Smooth muscle cell (in vitro differentiated cells): ENCODE data around the gene WDR82. TPM values are rescaled to one million over a fixed set of nuclear protein-coding genes. Genes with fewer than 3 reads are reported as not detected.

Experiments used
- DNase-seq: peaks from one replicate; lab custom pipeline; 2025; ENCODE audit not compliant: unreplicated experiment; lab: John Stamatoyannopoulos, UW
- H2AFZ ChIP-seq: fragments of 200-600 bp; sonication (generic); 2 replicates; pipeline ENCODE4 v1.6.0; 2016; ENCODE audit warnings: antibody characterized with exemption, low read depth, mild to moderate bottlenecking
- H3F3A ChIP-seq: fragments of 200-600 bp; sonication (generic); 2 replicates; pipeline ENCODE4 v1.6.0; 2017; ENCODE audit warnings: antibody characterized with exemption, low read depth
- H3K27ac ChIP-seq: fragments of 200-600 bp; sonication (generic); 2 replicates; pipeline ENCODE4 v1.5.1; 2016; ENCODE audit warnings: low read depth, mild to moderate bottlenecking
- H3K27me3 ChIP-seq: fragments of 200-600 bp; sonication (generic); 2 replicates; pipeline ENCODE4 v1.6.1; 2016; ENCODE audit warnings: low read depth, mild to moderate bottlenecking
- H3K36me3 ChIP-seq: fragments of 200-600 bp; sonication (generic); 2 replicates; pipeline ENCODE4 v1.5.1; 2016; ENCODE audit warnings: low read depth
- H3K4me1 ChIP-seq: fragments of 200-600 bp; sonication (generic); 2 replicates; pipeline ENCODE4 v1.5.1; 2016; ENCODE audit warnings: low read depth
- H3K4me2 ChIP-seq: fragments of 200-600 bp; sonication (generic); 2 replicates; pipeline ENCODE4 v1.6.0; 2016; ENCODE audit warnings: mild to moderate bottlenecking
- H3K4me3 ChIP-seq: fragments of 200-600 bp; sonication (generic); 2 replicates; pipeline ENCODE4 v1.5.1; 2016; ENCODE audit warnings: mild to moderate bottlenecking
- H3K79me2 ChIP-seq: fragments of 200-600 bp; sonication (generic); 2 replicates; pipeline ENCODE4 v1.6.0; 2016; ENCODE audit warnings: low read depth, mild to moderate bottlenecking
- H3K9ac ChIP-seq: fragments of 200-600 bp; sonication (generic); 2 replicates; pipeline ENCODE4 v1.6.0; 2016; ENCODE audit warnings: low read depth
- H3K9me3 ChIP-seq: fragments of 200-600 bp; sonication (generic); replicated peaks from 2 replicates; pipeline ENCODE4 v1.5.1; 2016; ENCODE audit warnings: low read depth
- H4K20me1 ChIP-seq: fragments of 200-600 bp; sonication (generic); 2 replicates; pipeline ENCODE4 v1.6.0; 2016; ENCODE audit warnings: low read depth
- WGBS: methylation state at CpG from one replicate; pipeline ENCODE4 v1.1.7; 2016; ENCODE audit warnings: low lambda C conversion rate; 5-methylcytosine and 5-hydroxymethylcytosine counted together
- polyA plus RNA-seq: library from polyadenylated mRNA; unstranded; fragments of >200 nt; fragmentation: Nextera tagmentation; extraction: Ambion mirVana; gene quantifications from 2 replicates; pipeline ENCODE4 v1.2.1, GENCODE V29; 2016
- total RNA-seq: library from RNA; depleted of rRNA; stranded (reverse); fragments of >200 nt; gene quantifications from 2 replicates; pipeline ENCODE4 v1.2.3, GENCODE V29; 2014
- TF ChIP-seq, protein P1 (sequence below): fragments of 200-600 bp; sonication (generic); IDR thresholded peaks from 2 replicates; pipeline ENCODE4 v1.5.1; 2017; ENCODE audit warnings: borderline replicate concordance, mild to moderate bottlenecking, antibody characterized with exemption; ENCODE audit not compliant: insufficient read depth, poor library complexity, severe bottlenecking

The WDR82 gene
- total and polyA plus RNA-seq, 2 experiments from 2014 or later: 26.1 to 48.3 TPM

GRCh38 chr3:52310861-52311575 lies 32.6 kb upstream of the WDR82 start:
- Histone ChIP-seq H3K9ac (no peak overlapping the region), H3K4me2 (no peak overlapping the region), H2AFZ (no peak overlapping the region), H3K4me3 (no peak overlapping the region), H3K79me2 (no peaks in the 10 kb centered on the region), H4K20me1 (no peaks in the 10 kb centered on the region), H3F3A (no peaks in the 10 kb centered on the region), H3K27ac (no peak overlapping the region), H3K27me3 (no peaks in the 10 kb centered on the region), H3K4me1 (peaks cover 12% of the 10 kb centered on the region), H3K36me3 (no peaks in the 10 kb centered on the region), H3K9me3 (no peaks in the 10 kb centered on the region)
- 94% methylated on average over 9 of the region's 9 CpGs for WGBS
- DNase-seq: no peak
- TF ChIP-seq, protein P1, sequence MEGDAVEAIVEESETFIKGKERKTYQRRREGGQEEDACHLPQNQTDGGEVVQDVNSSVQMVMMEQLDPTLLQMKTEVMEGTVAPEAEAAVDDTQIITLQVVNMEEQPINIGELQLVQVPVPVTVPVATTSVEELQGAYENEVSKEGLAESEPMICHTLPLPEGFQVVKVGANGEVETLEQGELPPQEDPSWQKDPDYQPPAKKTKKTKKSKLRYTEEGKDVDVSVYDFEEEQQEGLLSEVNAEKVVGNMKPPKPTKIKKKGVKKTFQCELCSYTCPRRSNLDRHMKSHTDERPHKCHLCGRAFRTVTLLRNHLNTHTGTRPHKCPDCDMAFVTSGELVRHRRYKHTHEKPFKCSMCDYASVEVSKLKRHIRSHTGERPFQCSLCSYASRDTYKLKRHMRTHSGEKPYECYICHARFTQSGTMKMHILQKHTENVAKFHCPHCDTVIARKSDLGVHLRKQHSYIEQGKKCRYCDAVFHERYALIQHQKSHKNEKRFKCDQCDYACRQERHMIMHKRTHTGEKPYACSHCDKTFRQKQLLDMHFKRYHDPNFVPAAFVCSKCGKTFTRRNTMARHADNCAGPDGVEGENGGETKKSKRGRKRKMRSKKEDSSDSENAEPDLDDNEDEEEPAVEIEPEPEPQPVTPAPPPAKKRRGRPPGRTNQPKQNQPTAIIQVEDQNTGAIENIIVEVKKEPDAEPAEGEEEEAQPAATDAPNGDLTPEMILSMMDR: no peak

DNA sequence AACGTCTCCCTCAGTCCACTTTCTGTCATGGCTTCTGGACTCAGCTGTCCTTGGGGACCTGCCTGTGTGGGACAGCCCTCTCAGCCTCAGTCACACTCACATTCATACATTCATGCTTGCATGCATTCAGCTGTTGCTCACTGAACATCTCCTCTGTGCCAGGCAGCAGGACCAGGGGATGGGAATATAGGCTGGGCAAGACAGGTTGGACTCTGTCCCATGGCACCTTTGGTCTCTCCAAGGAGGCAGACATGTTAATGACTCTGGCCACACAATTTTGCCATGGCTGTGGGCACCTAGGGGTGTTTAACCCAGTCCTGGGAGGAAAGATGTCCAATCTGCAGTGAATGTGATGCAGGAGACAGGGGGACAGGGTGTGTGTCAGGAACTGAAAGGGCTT lies 29.9 kb upstream of the WDR82 start:
- TF ChIP-seq, protein P1: no peak
- Histone ChIP-seq H3K4me1 (peaks cover 12% of the 10 kb centered on the region), H2AFZ (no peak overlapping the region), H3K36me3 (no peaks in the 10 kb centered on the region), H3K4me3 (no peak overlapping the region), H3K9ac (no peak overlapping the region), H3K79me2 (no peaks in the 10 kb centered on the region), H3F3A (no peaks in the 10 kb centered on the region), H4K20me1 (no peaks in the 10 kb centered on the region), H3K27me3 (no peaks in the 10 kb centered on the region), H3K9me3 (no peaks in the 10 kb centered on the region), H3K4me2 (no peak overlapping the region), H3K27ac (no peak overlapping the region)
- WGBS: 80% methylated on average over 1 of the region's 1 CpG
- no peak for DNase-seq

DNA sequence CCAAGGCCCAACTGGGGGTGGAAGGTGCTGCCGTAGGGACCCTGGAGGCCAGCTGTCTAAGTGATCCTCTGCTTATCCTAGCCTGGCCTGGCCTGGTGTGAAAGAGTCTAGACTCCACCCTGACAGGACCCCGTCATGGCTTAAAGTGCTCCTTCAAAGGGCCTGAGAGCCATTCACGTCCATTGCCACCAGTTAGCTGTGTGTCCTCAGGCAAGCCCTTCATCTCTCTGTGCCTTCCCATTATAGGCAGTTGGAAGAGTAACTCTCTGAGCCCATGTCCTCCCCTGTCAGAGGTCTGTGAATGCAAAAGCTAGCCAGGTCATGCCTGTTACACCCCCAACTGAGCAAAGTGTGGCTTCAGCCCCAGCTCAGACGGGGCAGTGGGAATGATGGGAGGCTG lies 28.5 kb upstream of the WDR82 start:
- H4K20me1 ChIP-seq: no peaks in the 10 kb centered on the region
- DNase-seq: no peak
- no peaks in the 10 kb centered on the region for H3K36me3 ChIP-seq
- H3K9me3 ChIP-seq: no peaks in the 10 kb centered on the region
- H3K4me1 ChIP-seq: peaks cover 10% of the 10 kb centered on the region
- no peak overlapping the region for H3K9ac ChIP-seq
- 94% methylated on average over 4 of the region's 4 CpGs for WGBS
- H3K27ac ChIP-seq: no peak overlapping the region
- no peak overlapping the region for H3K4me2 ChIP-seq
- TF ChIP-seq, protein P1: no peak
- no peak overlapping the region for H3K4me3 ChIP-seq
- no peaks in the 10 kb centered on the region for H3K27me3 ChIP-seq
- H2AFZ ChIP-seq: no peak overlapping the region
- H3F3A ChIP-seq: no peaks in the 10 kb centered on the region
- no peaks in the 10 kb centered on the region for H3K79me2 ChIP-seq

- no peak overlapping the region for H3K4me3 ChIP-seq
- no peaks in the 10 kb centered on the region for H3K27me3 ChIP-seq
- H4K20me1 ChIP-seq: no peaks in the 10 kb centered on the region
- H3K79me2 ChIP-seq: no peaks in the 10 kb centered on the region
- DNase-seq: no peak
- H3K9me3 ChIP-seq: no peaks in the 10 kb centered on the region
- no peak overlapping the region for H3K4me2 ChIP-seq
- H3K4me1 ChIP-seq: peaks cover 4% of the 10 kb centered on the region
- WGBS: 92% methylated on average over 5 of the region's 5 CpGs
- H3K27ac ChIP-seq: no peak overlapping the region
- no peaks in the 10 kb centered on the region for H3F3A ChIP-seq
- no peak overlapping the region for H3K9ac ChIP-seq
- TF ChIP-seq, protein P1: no peak
- no peak overlapping the region for H2AFZ ChIP-seq
- no peaks in the 10 kb centered on the region for H3K36me3 ChIP-seq
These were observed 27.5 kb upstream of the WDR82 start for GRCh38 chr3:52305926-52306325.
